H9 (cell line): ENCODE data around the gene TMEM123. TPM values are rescaled to one million over a fixed set of nuclear protein-coding genes. Genes with fewer than 3 reads are reported as not detected.

Experiments
- DNase-seq: peaks from one replicate; pipeline ENCODE4 v3.0.0-alpha.2; 2017
- H2AFZ ChIP-seq: one replicate; pipeline ENCODE4 v1.6.1; 2013; ENCODE audit warnings: mild to moderate bottlenecking, low read length, control low read depth, moderate library complexity
- H2AK5ac ChIP-seq: 2 replicates; pipeline ENCODE4 v1.6.1; 2013; ENCODE audit warnings: low read length, control low read depth, mixed read lengths; ENCODE audit not compliant: insufficient read length
- H2BK120ac ChIP-seq: one replicate; pipeline ENCODE4 v1.6.1; 2013; ENCODE audit warnings: low read depth, mild to moderate bottlenecking, low read length, control low read depth, inconsistent platforms; ENCODE audit not compliant: poor library complexity, severe bottlenecking
- H2BK12ac ChIP-seq: 2 replicates; pipeline ENCODE4 v1.6.1; 2013; ENCODE audit warnings: low read length, control low read depth, mixed read lengths, low read depth; ENCODE audit not compliant: insufficient read length
- H2BK15ac ChIP-seq: 2 replicates; pipeline ENCODE4 v1.6.1; 2013; ENCODE audit warnings: low read depth, low read length, control low read depth
- H2BK20ac ChIP-seq: one replicate; pipeline ENCODE4 v1.6.1; 2013; ENCODE audit warnings: low read depth, mild to moderate bottlenecking, low read length, control low read depth, inconsistent platforms; ENCODE audit not compliant: poor library complexity, severe bottlenecking
- H2BK5ac ChIP-seq: 2 replicates; pipeline ENCODE4 v1.6.1; 2013; ENCODE audit warnings: low read length, control low read depth, mixed read lengths; ENCODE audit not compliant: insufficient read length
- H3K14ac ChIP-seq: 2 replicates; pipeline ENCODE4 v1.6.1; 2013; ENCODE audit warnings: low read length, control low read depth; ENCODE audit not compliant: insufficient read depth
- H3K18ac ChIP-seq: 2 replicates; pipeline ENCODE4 v1.6.1; 2013; ENCODE audit warnings: low read depth, mild to moderate bottlenecking, mixed read lengths, low read length, control low read depth; ENCODE audit not compliant: insufficient read length
- H3K23ac ChIP-seq: 2 replicates; pipeline ENCODE4 v1.6.1; 2013; ENCODE audit warnings: low read length, control low read depth, mixed read lengths, low read depth; ENCODE audit not compliant: insufficient read length
- H3K23me2 ChIP-seq: 2 replicates; pipeline ENCODE4 v1.6.1; 2013; ENCODE audit warnings: low read depth, mild to moderate bottlenecking, mixed read lengths, low read length, control low read depth; ENCODE audit not compliant: insufficient read length, poor library complexity, severe bottlenecking
- H3K27ac ChIP-seq: 2 replicates; pipeline ENCODE4 v1.5.1; 2013; ENCODE audit warnings: low read length, control low read depth, mixed read lengths, low read depth; ENCODE audit not compliant: insufficient read length
- H3K27me3 ChIP-seq: 2 replicates; pipeline ENCODE4 v1.6.1; 2013; ENCODE audit warnings: low read length, control low read depth, inconsistent platforms; ENCODE audit not compliant: insufficient read depth
- H3K4ac ChIP-seq: 2 replicates; pipeline ENCODE4 v1.6.1; 2013; ENCODE audit warnings: low read depth, mild to moderate bottlenecking, control low read depth, inconsistent platforms, low read length, moderate library complexity
- H3K4me1 ChIP-seq: 2 replicates; pipeline ENCODE4 v1.6.1; 2013; ENCODE audit warnings: low read length, control low read depth, inconsistent platforms; ENCODE audit not compliant: insufficient read depth
- H3K4me2 ChIP-seq: 2 replicates; pipeline ENCODE4 v1.6.1; 2013; ENCODE audit warnings: low read length, control low read depth, mixed read lengths; ENCODE audit not compliant: insufficient read length, insufficient read depth
- H3K56ac ChIP-seq: 2 replicates; pipeline ENCODE4 v1.6.1; 2013; ENCODE audit warnings: low read depth, mild to moderate bottlenecking, mixed read lengths, low read length, control low read depth; ENCODE audit not compliant: insufficient read length
- H3K79me1 ChIP-seq: 2 replicates; pipeline ENCODE4 v1.6.1; 2013; ENCODE audit warnings: low read depth, mild to moderate bottlenecking, moderate library complexity, low read length, control low read depth, inconsistent platforms; ENCODE audit not compliant: insufficient read depth, poor library complexity, severe bottlenecking
- H3K79me2 ChIP-seq: 2 replicates; pipeline ENCODE4 v1.6.1; 2013; ENCODE audit warnings: low read length, control low read depth, inconsistent platforms; ENCODE audit not compliant: insufficient read depth
- H3K9ac ChIP-seq: 2 replicates; pipeline ENCODE4 v1.6.1; 2013; ENCODE audit warnings: low read length, control low read depth, mixed read lengths; ENCODE audit not compliant: insufficient read length; ENCODE audit errors: extremely low read depth
- H3K9me3 ChIP-seq: one replicate; pipeline ENCODE4 v1.6.1; 2013; ENCODE audit warnings: low read depth, low read length, inconsistent platforms; ENCODE audit not compliant: control insufficient read depth
- H3T11ph ChIP-seq: one replicate; pipeline ENCODE4 v1.6.1; 2013; ENCODE audit warnings: mild to moderate bottlenecking, low read length, control low read depth, inconsistent platforms
- H4K20me1 ChIP-seq: one replicate; pipeline ENCODE4 v1.6.1; 2013; ENCODE audit not compliant: control insufficient read depth, insufficient read length, insufficient read depth
- H4K5ac ChIP-seq: 2 replicates; pipeline ENCODE4 v1.6.1; 2013; ENCODE audit warnings: low read depth, mild to moderate bottlenecking, mixed read lengths, low read length, control low read depth; ENCODE audit not compliant: insufficient read length
- H4K8ac ChIP-seq: replicated peaks from 2 replicates; pipeline ENCODE4 v1.6.1; 2013; ENCODE audit warnings: low read length, control low read depth, mixed read lengths, low read depth; ENCODE audit not compliant: insufficient read length
- H4K91ac ChIP-seq: 2 replicates; pipeline ENCODE4 v1.6.1; 2013; ENCODE audit warnings: low read depth, mild to moderate bottlenecking, moderate library complexity, mixed read lengths, low read length, control low read depth; ENCODE audit not compliant: insufficient read length
- H3K27ac Mint-ChIP-seq, 3 experiments: 2 replicates in 2 of 3; 3 replicates in 1 of 3; pipeline ENCODE4 v1.8.0; 2020 to 2021; ENCODE audit warnings: mixed read lengths in 3 of 3, mild to moderate bottlenecking in 1 of 3, moderate library complexity in 1 of 3
- H3K27me3 Mint-ChIP-seq: 2 replicates; pipeline ENCODE4 v1.8.0; 2021; ENCODE audit warnings: low read depth, mild to moderate bottlenecking, moderate library complexity, mixed read lengths
- H3K36me3 Mint-ChIP-seq, 3 experiments: 2 replicates in 2 of 3; 3 replicates in 1 of 3; pipeline ENCODE4 v1.8.0; 2020 to 2021; ENCODE audit warnings: low read depth in 3 of 3, mixed read lengths in 3 of 3; ENCODE audit not compliant: insufficient read depth in 1 of 3
- H3K4me1 Mint-ChIP-seq, 2 experiments: 2 replicates each; pipeline ENCODE4 v1.8.0; 2020; ENCODE audit warnings: mixed read lengths in 2 of 2
- H3K4me3 Mint-ChIP-seq, 2 experiments: 2 replicates in 1 of 2; 3 replicates in 1 of 2; pipeline ENCODE4 v1.8.0; 2020 to 2021; ENCODE audit warnings: mild to moderate bottlenecking in 2 of 2, mixed read lengths in 2 of 2, moderate library complexity in 1 of 2
- H3K9me3 Mint-ChIP-seq, 2 experiments: 2 replicates in 1 of 2; 3 replicates in 1 of 2; pipeline ENCODE4 v1.8.0; 2020; ENCODE audit warnings: mild to moderate bottlenecking in 2 of 2, mixed read lengths in 2 of 2, moderate library complexity in 1 of 2
- CTCF ChIP-seq: fragments of 200-600 bp; sonication (generic); conservative IDR thresholded peaks from 3 replicates; pipeline ENCODE4 v1.8.0; 2021; ENCODE audit warnings: antibody characterized with exemption, mild to moderate bottlenecking
- WGBS: extraction: QIAGEN DNeasy Blood & Tissue Kit; methylation state at CpG from one replicate; pipeline ENCODE4 v1.1.7; 2013; ENCODE audit warnings: missing lambda C conversion rate, low lambda C conversion rate, mixed read lengths; ENCODE audit not compliant: insufficient read length; ENCODE audit errors: extremely low coverage; 5-methylcytosine and 5-hydroxymethylcytosine counted together
- total RNA-seq: library from RNA; stranded (reverse); gene quantifications from 2 replicates; pipeline ENCODE4 v1.2.1, GENCODE V29; 2021

Gene TMEM123
- total RNA-seq, 1 experiment from 2014 or later = 76.7 TPM

- no peak overlapping the region for H2BK120ac ChIP-seq
- H2AK5ac ChIP-seq = no peak overlapping the region
- H3K9ac ChIP-seq = no peak overlapping the region
- H2BK5ac ChIP-seq = no peak overlapping the region
- no peaks in the 10 kb centered on the region for H3K23me2 ChIP-seq
- H3K79me2 ChIP-seq = no peaks in the 10 kb centered on the region
- no peak for TF ChIP-seq CTCF
- Mint-ChIP-seq H3K27ac (no peak overlapping the region), H3K36me3 (peaks cover 13 to 33% (median 28%) of the 10 kb centered on the region in 3 experiments), H3K9me3 (peaks cover 15 to 20% of the 10 kb centered on the region in 2 experiments), H3K27me3 (no peaks in the 10 kb centered on the region), H3K4me1 (peaks cover 3 to 8% of the 10 kb centered on the region in 2 experiments; a peak in 2 of 4 replicates), H3K4me3 (no peak overlapping the region)
- WGBS = 100% methylated on average over 2 of the region's 3 CpGs
- no peak overlapping the region for H3K56ac ChIP-seq
- DNase-seq = no peak
- H4K20me1 ChIP-seq = no peaks in the 10 kb centered on the region
- no peaks in the 10 kb centered on the region for H3K79me1 ChIP-seq
- no peak overlapping the region for H3K27ac ChIP-seq
- no peak overlapping the region for H3K18ac ChIP-seq
- H2AFZ ChIP-seq = no peak overlapping the region
- no peak overlapping the region for H3K4ac ChIP-seq
- no peak overlapping the region for H3T11ph ChIP-seq
- no peaks in the 10 kb centered on the region for H3K27me3 ChIP-seq
- no peaks in the 10 kb centered on the region for H3K4me1 ChIP-seq
- H3K14ac ChIP-seq = no peak overlapping the region
- H3K23ac ChIP-seq = no peak overlapping the region
- no peak overlapping the region for H4K5ac ChIP-seq
- H2BK15ac ChIP-seq = no peak overlapping the region
- H3K4me2 ChIP-seq = no peak overlapping the region
- H2BK12ac ChIP-seq = no peak overlapping the region
- no peak overlapping the region for H4K8ac ChIP-seq
- H2BK20ac ChIP-seq = no peak overlapping the region
- H3K9me3 ChIP-seq = no peaks in the 10 kb centered on the region
- no peak overlapping the region for H4K91ac ChIP-seq
Measured at GRCh38 chr11:102419181-102419580, 33.4 kb downstream of the TMEM123 start.
